HEK293 (cell line): ENCODE results near the gene SERPINA10.

ENCODE experiments used
- CTCF ChIA-PET: fragments of 350-600 bp; formaldehyde crosslinking; extraction: SDS; loops from one replicate; lab custom pipeline; 2021; ENCODE audit warnings: antibody characterized with exemption; lab: Yijun Ruan, JAX
- POLR2A ChIA-PET: fragments of 300-600 bp; formaldehyde crosslinking; extraction: SDS; loops from one replicate; lab custom pipeline; 2020; ENCODE audit warnings: antibody characterized with exemption, inconsistent platforms; lab: Yijun Ruan, JAX
- H3K27ac ChIP-seq: fragments of 200-500 bp; sonication (Bioruptor generic); 2 replicates; pipeline ENCODE4 v1.5.1; 2014; ENCODE audit warnings: low read depth, low read length, control low read depth, inconsistent platforms; ENCODE audit errors: extremely low read depth
- H3K36me3 ChIP-seq, 2 experiments: fragments of 200-500 bp in 1 of 2; sonication (Bioruptor generic) in 1 of 2; 1 replicate in 1 of 2; 2 replicates in 1 of 2; pipeline ENCODE4 v1.5.1; 2014 to 2017; ENCODE audit warnings: inconsistent platforms in 2 of 2, low read length in 2 of 2; ENCODE audit not compliant: control insufficient read depth in 2 of 2, insufficient read depth in 1 of 2
- H3K4me1 ChIP-seq: fragments of 200-500 bp; sonication (Bioruptor generic); 2 replicates; pipeline ENCODE4 v1.5.1; 2014; ENCODE audit warnings: mild to moderate bottlenecking, low read length, inconsistent platforms; ENCODE audit not compliant: control insufficient read depth, insufficient read depth
- H3K4me3 ChIP-seq: 2 replicates; pipeline ENCODE4 v1.5.1; 2011; ENCODE audit warnings: low read depth, mild to moderate bottlenecking, control low read depth, low read length, moderate library complexity
- H3K9me3 ChIP-seq: fragments of 200-500 bp; sonication (Bioruptor generic); 2 replicates; pipeline ENCODE4 v1.5.1; 2014; ENCODE audit warnings: low read depth, low read length, inconsistent platforms; ENCODE audit not compliant: control insufficient read depth, insufficient read depth
- GLI2 ChIP-seq: fragments of 450-650 bp; formaldehyde crosslinking; IDR thresholded peaks from 2 replicates; pipeline ENCODE4; 2017; ENCODE audit warnings: missing biosample characterization, missing genetic modification characterization, low read depth, borderline replicate concordance
- MYNN ChIP-seq: fragments of 450-650 bp; formaldehyde crosslinking; IDR thresholded peaks from 2 replicates; pipeline ENCODE4 v1.5.1; 2016; ENCODE audit warnings: missing biosample characterization, missing genetic modification characterization, borderline replicate concordance
- OSR2 ChIP-seq: fragments of 450-650 bp; formaldehyde crosslinking; IDR thresholded peaks from 2 replicates; pipeline ENCODE4 v1.5.1; 2016; ENCODE audit warnings: missing biosample characterization, missing genetic modification characterization
- YY1 ChIP-seq: fragments of 450-650 bp; formaldehyde crosslinking; IDR thresholded peaks from 2 replicates; pipeline ENCODE4 v1.5.1; 2018; ENCODE audit warnings: missing biosample characterization, missing genetic modification characterization
- ZBTB48 ChIP-seq: fragments of 450-650 bp; formaldehyde crosslinking; IDR thresholded peaks from 2 replicates; pipeline ENCODE4 v1.5.1; 2016; ENCODE audit warnings: missing biosample characterization, missing genetic modification characterization
- ZNF10 ChIP-seq: fragments of 450-650 bp; formaldehyde crosslinking; IDR thresholded peaks from 2 replicates; pipeline ENCODE4 v1.5.1; 2017; ENCODE audit warnings: missing biosample characterization, missing genetic modification characterization
- ZNF140 ChIP-seq: fragments of 450-650 bp; formaldehyde crosslinking; IDR thresholded peaks from 2 replicates; pipeline ENCODE4 v1.5.1; 2016; ENCODE audit warnings: missing biosample characterization, missing genetic modification characterization
- ZNF19 ChIP-seq: fragments of 450-650 bp; formaldehyde crosslinking; IDR thresholded peaks from 2 replicates; pipeline ENCODE4; 2016; ENCODE audit warnings: missing biosample characterization, missing genetic modification characterization, low read depth
- ZNF292 ChIP-seq: fragments of 450-650 bp; formaldehyde crosslinking; IDR thresholded peaks from 2 replicates; pipeline ENCODE4 v1.5.1; 2016; ENCODE audit warnings: low read depth, missing biosample characterization, missing genetic modification characterization, borderline replicate concordance
- ZNF302 ChIP-seq: fragments of 450-650 bp; formaldehyde crosslinking; IDR thresholded peaks from 2 replicates; pipeline ENCODE4 v1.5.1; 2016; ENCODE audit warnings: missing biosample characterization, missing genetic modification characterization, low read depth
- ZNF324 ChIP-seq: fragments of 450-650 bp; formaldehyde crosslinking; IDR thresholded peaks from 2 replicates; pipeline ENCODE4 v1.5.1; 2016; ENCODE audit warnings: missing biosample characterization, missing genetic modification characterization
- ZNF366 ChIP-seq: fragments of 450-650 bp; formaldehyde crosslinking; conservative IDR thresholded peaks from 2 replicates; pipeline ENCODE4 v1.5.1; 2016; ENCODE audit warnings: missing biosample characterization, missing genetic modification characterization
- ZNF48 ChIP-seq: fragments of 450-650 bp; formaldehyde crosslinking; IDR thresholded peaks from 2 replicates; pipeline ENCODE4 v1.5.1; 2016; ENCODE audit warnings: missing biosample characterization, missing genetic modification characterization
- ZNF488 ChIP-seq: fragments of 450-650 bp; formaldehyde crosslinking; IDR thresholded peaks from 2 replicates; pipeline ENCODE4 v1.5.1; 2016; ENCODE audit warnings: missing biosample characterization, missing genetic modification characterization
- ZNF521 ChIP-seq: fragments of 450-650 bp; formaldehyde crosslinking; IDR thresholded peaks from 2 replicates; pipeline ENCODE4 v1.5.1; 2017; ENCODE audit warnings: missing biosample characterization, mild to moderate bottlenecking, missing genetic modification characterization
- ZNF544 ChIP-seq: fragments of 450-650 bp; formaldehyde crosslinking; IDR thresholded peaks from 2 replicates; pipeline ENCODE4 v1.5.0; 2017; ENCODE audit warnings: missing biosample characterization, missing genetic modification characterization
- ZNF548 ChIP-seq: fragments of 450-650 bp; formaldehyde crosslinking; IDR thresholded peaks from 2 replicates; pipeline ENCODE4 v1.5.1; 2016; ENCODE audit warnings: missing biosample characterization, missing genetic modification characterization
- ZNF560 ChIP-seq: fragments of 450-650 bp; formaldehyde crosslinking; IDR thresholded peaks from 2 replicates; pipeline ENCODE4 v1.5.1; 2017; ENCODE audit warnings: missing biosample characterization, missing genetic modification characterization, borderline replicate concordance
- ZNF600 ChIP-seq: fragments of 450-650 bp; formaldehyde crosslinking; IDR thresholded peaks from 2 replicates; pipeline ENCODE4 v1.5.1; 2016; ENCODE audit warnings: missing biosample characterization, missing genetic modification characterization
- ZNF610 ChIP-seq: fragments of 450-650 bp; formaldehyde crosslinking; IDR thresholded peaks from 2 replicates; pipeline ENCODE4 v1.5.1; 2016; ENCODE audit warnings: missing biosample characterization, missing genetic modification characterization, borderline replicate concordance
- ZNF645 ChIP-seq: fragments of 450-650 bp; formaldehyde crosslinking; IDR thresholded peaks from 2 replicates; pipeline ENCODE4; 2016; ENCODE audit warnings: missing biosample characterization, missing genetic modification characterization
- TF ChIP-seq, protein P1 (sequence below): fragments of 450-650 bp; formaldehyde crosslinking; IDR thresholded peaks from 2 replicates; pipeline ENCODE4 v1.5.1; 2016; ENCODE audit warnings: missing biosample characterization, missing genetic modification characterization

SERPINA10 gene

DNA sequence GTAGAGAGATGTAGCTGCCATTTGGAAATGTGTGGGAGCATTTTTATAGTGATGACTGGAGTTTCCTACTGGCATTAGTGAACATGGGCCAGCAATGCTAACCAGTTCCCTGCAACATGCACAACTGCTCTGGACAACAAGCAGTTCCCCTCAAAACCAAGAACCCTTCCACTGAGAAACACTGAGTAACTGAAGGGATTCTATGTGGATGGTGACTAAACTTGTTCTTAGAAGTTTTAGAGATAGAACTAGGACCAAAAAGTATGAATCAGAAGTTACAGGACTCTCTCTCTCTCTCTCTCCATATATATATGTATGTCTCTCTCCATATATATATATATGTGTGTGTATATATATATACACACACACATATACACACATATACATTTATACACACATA lies 7.9 kb downstream of the SERPINA10 start (continued):
- TF ChIP-seq ZNF19 (tag by site-specific recombination) (no peak), GLI2 (tag by site-specific recombination) (no peak), ZNF645 (no peak), ZNF488 (no peak), ZNF10 (tag by site-specific recombination) (no peak)
- TF ChIP-seq, all 188 proteins: peak for 0

GRCh38 chr14:94284221-94284620 lies 8.8 kb downstream of the SERPINA10 start:
- ChIA-PET CTCF (no interaction called here), POLR2A (no interaction called here)
- no peaks in the 10 kb centered on the region for H3K9me3 ChIP-seq
- no peak overlapping the region for H3K4me3 ChIP-seq
- no peaks in the 10 kb centered on the region for H3K36me3 ChIP-seq
- TF ChIP-seq YY1 (no peak), ZNF292 (tag by site-specific recombination) (no peak), ZBTB48 (tag by site-specific recombination) (no peak), ZNF48 (tag by site-specific recombination) (no peak)
- H3K4me1 ChIP-seq: no peaks in the 10 kb centered on the region
- H3K27ac ChIP-seq: no peak overlapping the region

DNA sequence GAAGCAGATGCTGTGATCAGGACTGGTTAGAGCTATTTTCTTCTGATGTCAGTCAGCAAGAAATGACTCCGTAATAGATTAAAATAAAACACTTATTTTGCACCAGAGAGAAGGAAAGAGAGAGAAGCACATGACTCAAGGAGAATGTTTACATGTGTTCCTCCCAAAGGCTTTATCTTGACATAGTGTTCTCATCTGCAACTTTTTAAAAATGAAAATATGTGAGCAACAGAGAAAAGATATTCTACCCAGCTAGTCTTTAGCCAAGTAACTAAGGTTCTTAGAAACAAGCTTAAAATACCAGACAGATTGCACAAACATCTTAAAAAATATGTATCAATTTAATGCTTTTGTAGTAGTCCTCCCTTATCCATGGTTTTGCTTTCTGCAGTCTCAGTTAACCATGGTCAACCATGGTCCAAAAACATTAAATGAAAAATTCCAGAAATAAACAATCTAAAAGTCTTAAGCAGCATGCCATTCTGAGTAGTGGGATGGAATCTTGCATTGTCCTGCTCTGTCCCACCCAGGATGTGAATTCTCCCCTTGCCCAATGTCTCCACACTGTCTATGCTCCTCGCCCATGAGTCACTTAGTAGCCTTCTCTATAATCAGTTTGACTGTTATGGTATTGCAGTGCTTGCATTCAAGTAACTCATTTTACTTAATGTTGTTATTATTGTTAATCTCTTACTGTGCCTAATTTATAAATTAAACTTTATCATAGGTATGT lies 9.9 kb downstream of the SERPINA10 start:
- CTCF ChIA-PET: no interaction called here
- POLR2A ChIA-PET: no interaction called here

DNA sequence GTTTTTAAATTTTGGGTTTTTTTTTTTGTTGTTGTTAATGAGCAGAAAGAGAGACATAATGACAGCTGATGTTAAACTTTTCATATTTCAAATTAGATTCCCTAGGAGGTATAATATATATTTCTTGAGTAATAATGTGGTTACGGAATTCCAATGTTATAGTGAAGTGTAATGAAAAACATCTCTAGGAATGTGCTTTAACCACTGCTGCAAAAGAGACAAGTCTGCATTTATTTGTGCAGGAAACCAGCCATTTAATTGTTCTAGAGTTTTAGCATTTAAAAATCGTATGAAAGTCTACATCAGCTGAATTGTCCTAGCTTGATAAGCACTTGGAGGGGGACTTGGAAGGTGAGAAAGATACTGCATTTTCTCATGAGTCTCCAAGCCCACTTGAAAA lies 14.3 kb downstream of the SERPINA10 start:
- Histone ChIP-seq H3K27ac (no peak overlapping the region), H3K9me3 (no peaks in the 10 kb centered on the region), H3K4me1 (no peaks in the 10 kb centered on the region), H3K36me3 (no peaks in the 10 kb centered on the region), H3K4me3 (no peak overlapping the region)
- CTCF ChIA-PET: interaction anchor here (0.8 kb wide), 1 partner anchor 98 kb away, joined by 3 read pairs; no protein-coding TSS in a partner anchor
- POLR2A ChIA-PET: no interaction called here
- TF ChIP-seq ZNF600: no peak
- TF ChIP-seq ZNF302 (tag by site-specific recombination): no peak
- no peak for TF ChIP-seq OSR2 (tag by site-specific recombination)
- no peak for TF ChIP-seq ZNF610 (tag by site-specific recombination)
- TF ChIP-seq MYNN: no peak
- TF ChIP-seq ZNF521 (tag by site-specific recombination): no peak
- no peak for TF ChIP-seq ZNF560
- TF ChIP-seq ZNF544 (tag by site-specific recombination): no peak
- TF ChIP-seq, protein P1, sequence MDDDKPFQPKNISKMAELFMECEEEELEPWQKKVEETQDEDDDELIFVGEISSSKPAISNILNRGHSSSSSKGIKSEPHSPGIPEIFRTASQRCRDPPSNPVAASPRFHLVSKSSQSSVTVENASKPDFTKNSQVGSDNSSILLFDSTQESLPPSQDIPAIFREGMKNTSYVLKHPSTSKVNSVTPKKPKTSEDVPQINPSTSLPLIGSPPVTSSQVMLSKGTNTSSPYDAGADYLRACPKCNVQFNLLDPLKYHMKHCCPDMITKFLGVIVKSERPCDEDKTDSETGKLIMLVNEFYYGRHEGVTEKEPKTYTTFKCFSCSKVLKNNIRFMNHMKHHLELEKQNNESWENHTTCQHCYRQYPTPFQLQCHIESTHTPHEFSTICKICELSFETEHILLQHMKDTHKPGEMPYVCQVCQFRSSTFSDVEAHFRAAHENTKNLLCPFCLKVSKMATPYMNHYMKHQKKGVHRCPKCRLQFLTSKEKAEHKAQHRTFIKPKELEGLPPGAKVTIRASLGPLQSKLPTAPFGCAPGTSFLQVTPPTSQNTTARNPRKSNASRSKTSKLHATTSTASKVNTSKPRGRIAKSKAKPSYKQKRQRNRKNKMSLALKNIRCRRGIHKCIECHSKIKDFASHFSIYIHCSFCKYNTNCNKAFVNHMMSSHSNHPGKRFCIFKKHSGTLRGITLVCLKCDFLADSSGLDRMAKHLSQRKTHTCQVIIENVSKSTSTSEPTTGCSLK (tag by site-specific recombination): no peak
- no peak for TF ChIP-seq ZNF548 (tag by site-specific recombination)
- TF ChIP-seq ZNF324 (tag by site-specific recombination): no peak

More for the DNA sequence above, 9.9 kb downstream of the SERPINA10 start:
- Histone ChIP-seq H3K4me1 (no peaks in the 10 kb centered on the region), H3K36me3 (no peaks in the 10 kb centered on the region), H3K27ac (no peak overlapping the region), H3K9me3 (no peaks in the 10 kb centered on the region), H3K4me3 (no peak overlapping the region)
- TF ChIP-seq ZNF366 (no peak), ZNF140 (tag by site-specific recombination) (no peak)
- TF ChIP-seq, all 188 proteins: peak for 0
